Measurements from ENCODE around the gene UBE2E3. TPM values are rescaled to one million over a fixed set of nuclear protein-coding genes. Genes with fewer than 3 reads are reported as not detected.

Gene UBE2E3
- total and polyA plus RNA-seq, 8 donors = 21.1 to 42.7 (median 31.2) TPM

- ATAC-seq (no peak), DNase-seq (no peak), FAIRE-seq (no peak)
- Histone ChIP-seq H3K36me3 (no peaks in the 10 kb centered on the region), H3K27ac (no peak overlapping the region), H3K4me3 (no peak overlapping the region), H3K27me3 (peaks cover 0 to under 1% (median 0%) of the 10 kb centered on the region in 4 donors), H3K9me3 (no peaks in the 10 kb centered on the region), H3K4me1 (no peaks in the 10 kb centered on the region)
- TF ChIP-seq CTCF (IDR thresholded peaks at IDR 0.05) = no peak
- 47 to 66% methylated on average over 2 of the region's 2 CpGs for WGBS, 2 donors
- intact Hi-C loops (cut with DNase I) = no loop called here
These were observed 125.2 kb downstream of the UBE2E3 start for GRCh38 chr2:181105562-181105961.

- intact Hi-C loops (cut with DNase I) = no loop called here
- Histone ChIP-seq H3K27ac (no peak overlapping the region), H3K9me3 (no peaks in the 10 kb centered on the region), H3K4me3 (no peak overlapping the region), H3K36me3 (no peaks in the 10 kb centered on the region), H3K27me3 (peaks cover 0 to 4% (median 0%) of the 10 kb centered on the region in 4 donors), H3K4me1 (no peaks in the 10 kb centered on the region)
- TF ChIP-seq CTCF (IDR thresholded peaks at IDR 0.05) = no peak
- ATAC-seq (no peak), DNase-seq (no peak), FAIRE-seq (no peak)
- 66 to 69% methylated on average over 2 of the region's 2 CpGs for WGBS, 2 donors
These were observed 125.8 kb downstream of the UBE2E3 start for GRCh38 chr2:181106229-181106628.

- no peak overlapping the region for H3K4me3 ChIP-seq
- no peak for TF ChIP-seq CTCF (IDR thresholded peaks at IDR 0.05)
- no peak overlapping the region for H3K27ac ChIP-seq
- H3K9me3 ChIP-seq = no peaks in the 10 kb centered on the region
- H3K4me1 ChIP-seq = no peaks in the 10 kb centered on the region
- WGBS, 2 donors = 48 to 60% methylated on average over 2 of the region's 2 CpGs
- no peak for DNase-seq
- intact Hi-C loops (cut with DNase I) = no loop called here
- H3K27me3 ChIP-seq = peaks cover 0 to 4% (median 0%) of the 10 kb centered on the region in 4 donors
- no peak for FAIRE-seq
- H3K36me3 ChIP-seq = no peaks in the 10 kb centered on the region
- ATAC-seq = peak in 1 of 4 donors; percentile 25
These were observed 126.6 kb downstream of the UBE2E3 start for GRCh38 chr2:181106789-181107627.

- no peak for ATAC-seq
- Histone ChIP-seq H3K27me3 (peaks cover 0 to 4% (median 0%) of the 10 kb centered on the region in 4 donors), H3K4me3 (no peak overlapping the region), H3K4me1 (no peaks in the 10 kb centered on the region), H3K27ac (no peak overlapping the region), H3K36me3 (no peaks in the 10 kb centered on the region), H3K9me3 (no peaks in the 10 kb centered on the region)
- DNase-seq = no peak
- no peak for TF ChIP-seq CTCF (IDR thresholded peaks at IDR 0.05)
- 51 to 72% methylated on average over 1 of the region's 1 CpG for WGBS, 2 donors
- intact Hi-C loops (cut with DNase I) = no loop called here
- FAIRE-seq = no peak
These were observed 127.2 kb downstream of the UBE2E3 start for GRCh38 chr2:181107628-181107945.

GRCh38 chr2:181111059-181111458 lies 130.7 kb downstream of the UBE2E3 start:
- H3K27me3 ChIP-seq = peaks cover 0 to 4% (median 0%) of the 10 kb centered on the region in 4 donors
- ATAC-seq (no peak), DNase-seq (no peak), FAIRE-seq (no peak)
- H3K4me3 ChIP-seq = no peak overlapping the region
- H3K36me3 ChIP-seq = no peaks in the 10 kb centered on the region
- no peak overlapping the region for H3K27ac ChIP-seq
- intact Hi-C loops (cut with DNase I) = no loop called here
- no peaks in the 10 kb centered on the region for H3K4me1 ChIP-seq
- TF ChIP-seq CTCF (IDR thresholded peaks at IDR 0.05) = no peak
- no peaks in the 10 kb centered on the region for H3K9me3 ChIP-seq
- 71 to 79% methylated on average over 2 of the region's 2 CpGs for WGBS, 2 donors

All from pancreas (tissue), 10 donors.